GM19193 (cell line): ENCODE data around the gene SHISA5.

Experiments
- POLR2A ChIP-seq: IDR thresholded peaks from 4 replicates; pipeline ENCODE4 v1.6.1; 2011; ENCODE audit not compliant: insufficient read depth, insufficient read length; ENCODE audit errors: extremely low read depth

SHISA5 gene

DNA sequence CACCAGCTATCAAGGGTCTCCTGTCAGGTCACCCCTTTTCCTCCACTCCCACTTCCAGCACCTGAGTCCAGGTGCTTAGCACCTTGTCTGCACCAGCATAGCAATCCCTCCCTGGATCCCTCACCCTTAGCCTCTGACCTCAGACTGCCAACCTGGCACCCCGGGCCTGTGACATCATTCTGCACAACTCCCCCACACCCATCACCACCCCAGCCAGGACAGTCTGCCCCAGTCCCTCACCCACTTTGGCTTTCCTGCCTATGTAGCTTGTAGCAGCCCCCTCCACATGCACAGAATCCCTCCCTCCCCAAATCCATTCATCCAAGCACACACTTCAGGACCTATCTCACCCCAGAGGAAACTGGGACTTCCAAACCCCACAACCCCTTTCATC lies 73.3 kb downstream of the SHISA5 start:
- TF ChIP-seq POLR2A: no peak

DNA sequence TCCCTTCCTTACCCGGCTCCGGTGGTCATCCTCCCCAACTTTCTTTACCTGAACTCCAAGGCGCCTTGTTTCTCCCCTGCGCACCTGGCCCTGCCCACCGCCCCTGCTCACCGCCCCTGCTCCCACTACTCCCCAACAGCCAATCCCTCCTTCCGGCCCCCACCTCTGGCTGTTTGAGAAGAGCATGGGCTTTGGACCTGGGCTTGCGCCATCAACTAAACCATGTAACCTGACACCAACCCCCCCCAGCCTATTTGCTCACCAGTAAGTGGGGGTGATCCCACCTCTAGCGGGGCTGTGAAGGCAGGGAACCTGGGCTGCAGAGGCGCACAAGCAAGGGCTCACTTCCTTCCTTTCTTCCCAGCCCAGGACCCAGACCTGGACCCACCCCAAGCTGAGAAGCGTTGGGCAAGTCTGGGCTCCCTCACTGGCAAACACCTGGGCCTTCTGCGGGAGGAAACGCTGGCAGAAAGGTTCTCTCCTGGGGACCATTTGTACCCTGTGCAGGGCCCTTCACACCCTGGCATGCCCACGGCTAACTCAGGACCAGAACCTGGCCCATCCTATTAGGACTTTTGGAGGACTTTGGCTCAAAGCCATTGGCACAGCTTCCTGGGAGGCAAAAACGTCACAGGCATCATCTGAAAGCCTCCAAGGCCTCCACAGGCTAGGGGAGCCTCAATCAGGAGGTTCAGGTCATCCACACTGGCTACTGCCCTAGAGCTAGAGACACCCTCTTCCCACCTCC lies 73.8 kb downstream of the SHISA5 start, which contains the start of gene PLXNB1:
Gene PLXNB1 (minus strand): TSS at position 127 of the 748 bp plus-strand sequence. CDS start 5,475 bp downstream, outside the sequence.
- no peak for TF ChIP-seq POLR2A

DNA sequence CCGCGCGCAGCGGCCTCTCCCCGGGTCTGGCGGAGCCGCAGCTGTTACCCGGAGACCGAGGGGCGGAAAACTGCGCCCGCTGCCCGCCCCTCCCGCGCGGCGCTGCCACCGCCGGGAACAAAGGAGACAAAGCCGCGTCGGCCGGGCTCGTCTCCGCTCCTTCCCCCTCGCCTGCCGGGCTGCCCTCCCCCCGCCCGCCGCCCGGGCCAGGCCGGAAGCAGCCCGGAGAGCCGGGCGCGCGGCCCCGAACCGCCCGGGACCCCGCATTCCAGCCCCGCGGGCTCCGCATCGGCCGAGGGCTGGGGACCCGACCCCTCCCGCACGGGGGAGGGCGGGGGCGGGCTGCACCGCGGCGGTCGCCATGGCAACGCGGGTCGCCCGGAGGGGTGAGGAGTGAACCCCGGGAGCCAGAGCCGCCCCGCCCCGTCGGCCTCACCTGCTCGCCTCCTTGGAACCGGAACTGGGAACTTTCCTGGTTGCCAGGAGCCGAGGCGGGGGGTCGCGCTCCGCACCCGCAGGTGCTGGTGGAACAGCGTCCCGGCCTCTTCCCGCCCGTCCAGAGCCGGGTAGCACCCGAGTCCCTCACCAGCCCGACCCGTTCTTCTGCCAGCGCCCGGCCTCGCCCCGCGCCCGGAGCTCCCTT lies 74.5 kb downstream of the SHISA5 start:
- no peak for TF ChIP-seq POLR2A

DNA sequence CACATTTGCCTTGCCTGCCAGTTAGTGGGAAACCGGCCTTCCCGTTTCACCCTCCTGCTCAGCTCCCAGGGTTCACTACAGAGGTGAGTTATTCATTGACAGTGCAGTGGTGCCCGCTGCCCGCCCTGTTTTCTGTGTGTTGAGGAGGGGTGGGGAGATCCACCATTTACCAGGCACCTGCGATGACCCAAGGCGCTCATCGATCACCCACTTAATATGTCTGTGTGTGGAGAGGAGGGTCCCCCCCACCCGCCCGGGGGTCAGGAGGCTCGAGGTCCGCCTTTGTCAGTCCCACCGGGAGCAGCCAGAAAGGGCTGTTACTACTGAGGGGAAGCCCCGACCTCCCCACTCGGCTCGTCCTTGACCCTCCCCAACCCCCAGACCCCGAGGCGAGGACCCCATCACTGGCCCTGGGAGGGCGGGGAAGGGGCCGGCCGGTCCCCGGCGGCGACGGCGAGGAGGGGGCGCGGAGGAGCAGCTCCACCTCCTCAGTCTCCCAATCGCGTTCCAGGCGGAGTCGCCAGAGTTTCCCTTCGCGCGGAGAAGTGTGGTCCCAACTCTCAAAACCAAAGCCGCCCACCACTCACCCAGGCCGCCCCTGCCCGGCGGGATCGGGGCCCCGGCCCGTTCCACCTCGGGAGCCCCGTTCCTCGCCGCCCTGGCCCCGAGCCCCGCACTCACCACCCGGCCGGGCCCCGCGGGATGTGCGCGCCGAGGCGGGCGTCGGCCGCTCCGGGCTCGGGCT lies 75.2 kb downstream of the SHISA5 start:
- no peak for TF ChIP-seq POLR2A

DNA sequence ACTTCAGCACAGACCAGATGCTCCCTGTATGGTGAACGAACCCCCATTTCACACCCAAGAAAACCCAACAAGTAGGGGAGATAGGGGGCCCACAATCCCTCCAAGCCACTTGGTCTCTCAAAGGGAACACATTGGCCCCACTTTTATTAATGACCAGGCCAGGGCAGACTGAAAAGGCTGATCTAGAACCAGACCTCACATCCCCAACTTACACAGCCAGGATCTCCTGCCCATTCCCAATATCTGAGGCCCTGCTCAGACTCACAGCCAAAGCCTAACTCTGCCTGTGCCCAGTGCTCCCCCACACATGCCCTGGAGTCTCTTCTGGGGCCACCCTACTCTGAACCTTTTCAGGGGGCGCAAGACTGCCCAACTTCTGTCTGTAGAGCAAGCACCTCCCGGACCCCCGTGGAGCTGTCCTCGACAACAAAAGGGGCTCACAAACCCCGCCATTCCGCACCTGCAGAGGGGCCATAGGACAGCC lies 75.8 kb downstream of the SHISA5 start:
- no peak for TF ChIP-seq POLR2A

DNA sequence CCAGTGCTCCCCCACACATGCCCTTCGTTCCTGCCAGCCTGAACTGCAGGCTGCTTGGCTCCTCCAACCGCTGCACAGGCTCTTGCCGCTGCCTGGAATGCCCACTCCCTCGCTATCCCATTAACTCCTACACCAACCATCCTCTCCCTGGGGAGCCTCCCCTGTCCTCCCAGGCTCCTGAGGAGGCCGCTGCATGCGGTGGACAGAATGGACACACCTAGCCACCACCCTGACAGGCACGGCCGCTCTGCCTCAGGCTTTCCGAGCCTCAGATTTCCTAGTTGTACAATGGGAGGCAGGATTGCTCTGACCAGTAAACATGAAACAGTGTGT lies 76.4 kb downstream of the SHISA5 start:
- TF ChIP-seq POLR2A: no peak

DNA sequence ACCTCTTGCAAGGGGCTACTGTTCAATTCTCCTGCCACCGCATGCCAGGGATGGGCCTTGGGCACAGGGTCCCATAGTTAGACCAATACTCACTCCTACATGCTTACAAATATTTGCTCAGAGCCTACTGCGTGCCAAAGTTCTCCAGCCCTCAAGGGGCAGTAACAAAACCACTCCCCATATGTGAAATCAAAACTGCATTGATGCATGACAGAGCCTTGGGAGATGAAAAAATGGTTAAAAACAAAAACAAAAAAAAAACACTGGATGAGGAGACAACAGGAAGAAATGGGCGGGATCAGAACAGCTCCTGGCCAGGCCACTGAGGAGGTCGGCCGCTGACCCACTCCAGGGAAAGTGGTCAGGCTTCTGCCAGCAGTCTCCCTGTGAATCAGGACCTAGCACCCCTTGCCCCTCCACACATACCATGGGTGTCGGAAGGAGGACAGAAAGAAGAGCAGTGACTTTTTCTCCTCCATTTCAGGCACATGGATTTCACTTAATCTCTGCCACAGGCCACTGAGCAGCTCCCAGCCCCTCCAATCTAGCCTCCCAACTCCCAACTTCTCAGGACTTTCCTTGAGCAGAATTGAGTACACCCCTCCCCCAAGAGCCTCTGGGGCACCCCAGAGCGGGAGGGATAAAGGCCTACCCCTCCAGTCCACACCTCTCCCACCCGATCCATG lies 76.9 kb downstream of the SHISA5 start:
- TF ChIP-seq POLR2A: no peak

DNA sequence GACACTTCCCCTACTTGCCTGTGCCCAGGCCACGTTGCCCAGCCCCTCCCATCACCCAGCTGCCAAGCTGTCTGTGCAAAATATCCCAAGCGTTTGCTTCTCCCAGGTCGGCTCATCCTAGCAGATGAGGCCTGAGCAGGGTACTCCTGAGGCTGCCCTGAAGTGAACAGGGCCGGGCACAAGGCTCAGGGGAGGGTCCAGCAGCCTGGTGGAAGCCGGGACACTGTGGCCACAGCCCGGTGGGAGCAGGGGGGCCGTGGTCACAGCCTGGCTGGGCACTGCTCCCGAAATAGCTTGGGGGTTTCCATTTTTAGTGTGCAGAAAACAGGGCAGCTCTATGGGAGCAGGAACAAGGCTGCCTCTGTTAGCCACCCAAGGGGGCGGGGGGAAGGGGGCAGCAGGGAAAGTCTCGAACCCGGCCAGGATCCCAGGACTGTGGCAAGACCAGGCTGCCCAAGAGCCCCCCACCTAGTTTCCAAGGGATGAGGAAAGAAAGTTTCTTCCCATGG lies 77.5 kb downstream of the SHISA5 start:
- TF ChIP-seq POLR2A: no peak

DNA sequence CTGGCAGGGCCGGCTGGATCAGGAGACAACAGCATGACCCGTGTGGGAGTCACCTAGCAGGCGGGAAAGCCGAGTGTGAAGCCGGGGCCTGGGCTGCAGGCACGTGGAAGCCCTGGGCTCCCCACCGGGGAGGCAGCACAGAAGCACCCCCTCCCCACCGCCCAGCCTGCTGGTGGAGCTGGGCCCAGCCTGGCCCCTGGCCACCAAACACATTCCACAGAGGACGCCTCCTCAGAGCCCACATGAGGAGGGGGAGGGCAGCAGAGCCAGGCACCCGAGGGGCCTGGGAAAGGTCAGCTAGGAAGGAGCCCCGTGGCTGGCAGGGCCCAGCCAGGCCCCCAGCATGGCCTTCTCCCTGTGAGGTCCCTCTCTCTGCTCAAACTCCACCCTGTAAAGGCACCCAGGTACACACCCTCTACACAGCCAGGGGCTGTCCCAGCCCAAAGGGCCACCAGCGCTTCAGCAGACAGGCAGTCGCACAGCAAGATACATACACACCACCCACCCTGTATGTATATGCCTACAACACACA lies 78.6 kb downstream of the SHISA5 start:
- no peak for TF ChIP-seq POLR2A

DNA sequence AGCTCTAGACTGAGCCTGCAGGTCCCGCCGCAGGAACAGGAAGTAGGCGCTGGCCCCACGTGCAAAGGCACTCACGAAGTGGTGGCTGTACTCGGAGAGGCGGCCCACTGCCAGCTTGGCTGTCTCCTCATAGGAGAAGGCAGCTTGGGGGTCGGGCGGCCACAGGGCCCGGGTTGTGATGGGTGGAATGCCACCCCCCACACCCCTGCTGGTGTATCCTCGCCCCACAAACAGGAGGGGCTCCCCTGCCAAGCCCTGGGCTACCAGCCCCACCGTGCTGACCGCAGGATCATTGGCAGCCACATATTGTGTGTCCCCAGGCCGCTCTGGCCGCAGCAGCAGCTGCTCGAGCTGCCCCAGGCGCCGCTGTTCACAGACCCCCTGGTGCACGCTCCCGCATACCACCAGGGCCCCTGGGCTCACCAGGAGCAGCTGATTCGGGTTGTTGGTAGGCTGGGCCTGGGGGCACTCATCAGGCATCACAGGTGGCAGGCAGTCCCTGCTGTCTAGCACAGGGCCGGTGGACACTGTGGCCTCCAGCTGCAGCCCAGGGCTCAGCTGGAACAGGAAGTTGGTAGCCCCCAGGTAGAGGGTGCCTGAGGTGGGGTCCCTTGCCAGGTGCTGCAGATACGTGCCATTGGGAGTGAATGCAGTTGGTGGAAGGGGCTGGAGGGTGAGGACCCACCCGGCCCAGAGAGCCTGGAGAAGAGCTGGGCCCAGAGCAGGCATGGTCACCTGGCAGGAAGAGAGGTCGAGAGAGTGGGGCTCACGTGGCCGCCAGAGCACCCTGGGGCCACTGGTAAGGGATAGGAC lies 79.9 kb downstream of the SHISA5 start:
- no peak for TF ChIP-seq POLR2A

DNA sequence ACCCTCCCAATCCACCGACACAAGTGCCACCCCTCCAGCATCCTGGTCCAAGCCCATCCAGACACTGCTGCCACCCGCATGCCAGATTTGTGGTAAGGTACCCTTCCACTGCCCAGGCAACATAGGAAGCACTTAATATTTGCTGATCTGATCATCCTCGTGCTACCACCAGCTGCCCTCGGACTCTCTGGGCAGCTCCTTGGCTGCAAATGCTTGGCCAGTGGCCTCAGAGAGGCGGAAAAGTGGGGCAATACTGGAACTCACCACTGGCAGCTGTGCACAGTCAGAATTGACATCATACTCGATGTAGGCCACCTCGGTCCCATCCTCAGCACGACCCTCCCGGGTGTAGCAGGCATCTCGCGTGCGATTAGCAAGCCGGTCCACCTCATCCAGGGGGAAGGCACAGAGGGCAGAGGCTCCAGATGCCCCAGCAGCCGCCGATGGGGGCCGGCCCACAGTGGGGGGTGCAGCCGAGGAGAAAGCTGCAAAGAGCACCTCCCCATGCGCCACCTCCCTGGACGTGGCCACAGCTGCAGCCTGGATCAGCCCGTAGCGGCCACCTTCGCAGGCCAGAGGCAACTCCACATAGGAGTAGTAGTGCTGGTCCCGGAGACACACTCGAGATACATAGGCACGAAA lies 80.6 kb downstream of the SHISA5 start:
- no peak for TF ChIP-seq POLR2A

DNA sequence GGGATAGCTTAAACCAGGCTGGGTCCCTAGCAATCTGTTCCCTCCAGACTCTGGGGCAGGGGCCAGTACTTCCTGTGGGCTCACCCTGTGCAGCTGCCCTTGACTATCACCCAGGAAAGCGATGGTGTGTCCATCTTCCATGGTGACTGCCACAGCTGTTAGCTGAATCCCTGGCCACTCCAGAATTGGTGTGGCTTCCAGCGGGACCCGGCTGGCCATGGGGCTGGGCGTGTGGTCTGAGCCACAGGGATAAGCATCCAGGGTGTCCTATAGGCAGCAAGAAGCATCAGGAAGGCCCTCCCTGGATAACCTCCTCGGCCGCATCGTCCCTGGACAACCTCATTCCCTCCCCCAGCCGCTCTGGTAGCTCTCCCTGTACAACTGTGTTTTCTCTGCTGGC lies 81.3 kb downstream of the SHISA5 start:
- TF ChIP-seq POLR2A: no peak

DNA sequence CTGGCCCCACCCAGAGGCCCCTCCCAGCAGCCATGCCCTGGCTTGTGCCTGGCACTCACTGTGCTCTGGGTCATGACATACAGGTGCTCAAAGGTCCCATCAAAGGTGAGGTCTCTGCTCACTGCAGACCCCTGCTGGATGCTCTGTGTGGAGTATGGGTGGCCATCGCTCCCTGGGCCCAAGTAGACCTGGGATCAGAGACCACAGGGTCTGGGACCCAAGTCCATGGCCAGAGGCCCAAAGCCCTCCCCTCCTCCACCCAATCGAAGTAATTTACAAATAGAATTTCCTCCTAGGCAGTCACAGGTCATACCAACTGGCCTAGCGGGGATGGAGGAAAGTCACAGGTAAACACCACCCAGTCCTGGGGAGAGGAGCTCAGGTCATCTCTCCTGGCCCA lies 81.7 kb downstream of the SHISA5 start:
- TF ChIP-seq POLR2A: no peak
